Measurements from ENCODE around the gene CCDC187. TPM values are rescaled to one million over a fixed set of nuclear protein-coding genes. Genes with fewer than 3 reads are reported as not detected.
"Not testable (repeated sequence)": the region's sequence is repeated elsewhere in the genome, so short reads cannot be mapped to it uniquely, and the experiment has no call there.

The CCDC187 gene
- not detected for total RNA-seq

GRCh38 chr9:136303825-136304416, at the start of gene CCDC187:
CCDC187 (minus strand) TSS chr9:136304094; CDS start chr9:136303830, 264 bp downstream.
- no peaks in the 10 kb centered on the region for H3K36me3 Mint-ChIP-seq (ENCODE audit: low read depth)
- ChIA-PET POLR2A (no interaction called here), CTCF (no interaction called here)
- no peak within 1 kb of the TSS for H3K4me3 Mint-ChIP-seq
- peaks cover 5% of the 10 kb centered on the region for H3K27me3 Mint-ChIP-seq (ENCODE audit: low read depth)
- DNase-seq (no peak), ATAC-seq (no peak)
- H3K4me1 Mint-ChIP-seq (ENCODE audit: low read depth), result peaks cover 5% of the 10 kb centered on the region
- H3K9me3 Mint-ChIP-seq (ENCODE audit: insufficient read depth), result no peaks in the 10 kb centered on the region
- no peak within 1 kb of the TSS for H3K27ac Mint-ChIP-seq

- Mint-ChIP-seq H3K4me1 (ENCODE audit: low read depth) (no peaks in the 10 kb centered on the region), H3K27ac (no peak overlapping the region), H3K27me3 (ENCODE audit: low read depth) (no peaks in the 10 kb centered on the region), H3K9me3 (ENCODE audit: insufficient read depth) (no peaks in the 10 kb centered on the region), H3K36me3 (ENCODE audit: low read depth) (no peaks in the 10 kb centered on the region), H3K4me3 (no peak overlapping the region)
- POLR2A ChIA-PET, result no interaction called here
- CTCF ChIA-PET, result no interaction called here
- no peak for DNase-seq
- ATAC-seq, result no peak
These were observed 49.2 kb upstream of the CCDC187 start for GRCh38 chr9:136353088-136353487.

GRCh38 chr9:136352682-136353081, 48.8 kb upstream of the CCDC187 start:
- no peak for DNase-seq
- Mint-ChIP-seq H3K27me3 (ENCODE audit: low read depth) (no peaks in the 10 kb centered on the region), H3K36me3 (ENCODE audit: low read depth) (no peaks in the 10 kb centered on the region), H3K9me3 (ENCODE audit: insufficient read depth) (no peaks in the 10 kb centered on the region), H3K4me1 (ENCODE audit: low read depth) (no peaks in the 10 kb centered on the region), H3K4me3 (no peak overlapping the region), H3K27ac (no peak overlapping the region)
- POLR2A ChIA-PET, result no interaction called here
- CTCF ChIA-PET, result no interaction called here
- no peak for ATAC-seq

DNA sequence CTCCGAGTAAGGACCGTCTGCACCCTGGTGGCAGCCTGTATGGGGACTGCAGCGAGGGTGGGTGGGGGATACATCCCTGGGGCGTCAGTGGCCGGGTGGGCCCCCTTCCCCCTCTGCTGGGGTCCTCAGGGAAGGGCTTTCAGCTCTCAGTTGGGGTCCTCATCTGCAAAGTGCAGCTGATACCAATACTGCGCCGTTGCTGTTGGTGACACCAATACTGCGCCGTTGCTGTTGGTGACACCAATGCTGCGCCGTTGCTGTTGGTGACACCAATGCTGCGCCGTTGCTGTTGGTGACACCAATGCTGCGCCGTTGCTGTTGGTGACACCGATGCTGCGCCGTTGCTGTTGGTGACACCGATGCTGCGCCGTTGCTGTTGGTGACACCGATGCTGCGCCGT, 48.0 kb upstream of the CCDC187 start:
- CTCF ChIA-PET; DNase-seq; H3K27me3 Mint-ChIP-seq (ENCODE audit: low read depth); H3K4me3 Mint-ChIP-seq; POLR2A ChIA-PET; H3K4me1 Mint-ChIP-seq (ENCODE audit: low read depth); H3K27ac Mint-ChIP-seq; H3K36me3 Mint-ChIP-seq (ENCODE audit: low read depth); ATAC-seq; H3K9me3 Mint-ChIP-seq (ENCODE audit: insufficient read depth): not testable (repeated sequence)

- no peaks in the 10 kb centered on the region for H3K4me1 Mint-ChIP-seq (ENCODE audit: low read depth)
- no peaks in the 10 kb centered on the region for H3K36me3 Mint-ChIP-seq (ENCODE audit: low read depth)
These were observed 47.4 kb upstream of the CCDC187 start for GRCh38 chr9:136351252-136351800.

GRCh38 chr9:136349546-136349945, 45.7 kb upstream of the CCDC187 start:
- Mint-ChIP-seq H3K4me3 (no peak overlapping the region), H3K9me3 (ENCODE audit: insufficient read depth) (no peaks in the 10 kb centered on the region), H3K36me3 (ENCODE audit: low read depth) (no peaks in the 10 kb centered on the region), H3K27ac (no peak overlapping the region), H3K4me1 (ENCODE audit: low read depth) (no peaks in the 10 kb centered on the region), H3K27me3 (ENCODE audit: low read depth) (no peaks in the 10 kb centered on the region)
- CTCF ChIA-PET, result no interaction called here
- DNase-seq (no peak), ATAC-seq (no peak)
- POLR2A ChIA-PET, result no interaction called here

More at GRCh38 chr9:136351252-136351800, 47.4 kb upstream of the CCDC187 start:
- no peaks in the 10 kb centered on the region for H3K9me3 Mint-ChIP-seq (ENCODE audit: insufficient read depth)
- no peak overlapping the region for H3K27ac Mint-ChIP-seq
- DNase-seq (no peak), ATAC-seq (no peak)
- POLR2A ChIA-PET, result no interaction called here
- H3K27me3 Mint-ChIP-seq (ENCODE audit: low read depth), result no peaks in the 10 kb centered on the region
- CTCF ChIA-PET, result no interaction called here
- no peak overlapping the region for H3K4me3 Mint-ChIP-seq

DNA sequence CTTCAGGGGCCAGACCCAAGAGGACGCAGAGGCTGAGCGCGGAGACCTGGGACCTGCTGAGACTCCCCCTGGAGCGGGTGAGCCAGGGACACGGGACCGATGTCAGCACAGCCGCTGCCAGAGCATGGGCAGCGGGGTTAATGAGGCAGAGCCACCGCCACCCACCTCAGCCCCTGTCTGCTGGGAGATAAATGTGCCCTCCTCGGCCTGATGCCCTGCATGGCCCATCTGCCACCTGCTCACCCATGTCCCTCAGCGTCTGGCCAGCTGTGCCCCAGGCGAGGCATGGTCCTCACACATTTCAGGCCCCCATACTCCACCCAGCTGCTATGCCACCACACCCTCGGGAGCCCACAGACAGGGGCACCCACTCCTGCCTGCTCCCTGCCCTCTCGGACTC, 44.8 kb upstream of the CCDC187 start:
- no peak for ATAC-seq
- no peaks in the 10 kb centered on the region for H3K27me3 Mint-ChIP-seq (ENCODE audit: low read depth)

GRCh38 chr9:136347472-136348256, 43.8 kb upstream of the CCDC187 start:
- POLR2A ChIA-PET, result no interaction called here
- CTCF ChIA-PET, result no interaction called here

More for the DNA sequence above, 44.8 kb upstream of the CCDC187 start:
- no peak for DNase-seq
- Mint-ChIP-seq H3K4me3 (no peak overlapping the region), H3K4me1 (ENCODE audit: low read depth) (no peaks in the 10 kb centered on the region), H3K9me3 (ENCODE audit: insufficient read depth) (no peaks in the 10 kb centered on the region), H3K36me3 (ENCODE audit: low read depth) (no peaks in the 10 kb centered on the region), H3K27ac (no peak overlapping the region)
- CTCF ChIA-PET, result no interaction called here
- POLR2A ChIA-PET, result no interaction called here

DNA sequence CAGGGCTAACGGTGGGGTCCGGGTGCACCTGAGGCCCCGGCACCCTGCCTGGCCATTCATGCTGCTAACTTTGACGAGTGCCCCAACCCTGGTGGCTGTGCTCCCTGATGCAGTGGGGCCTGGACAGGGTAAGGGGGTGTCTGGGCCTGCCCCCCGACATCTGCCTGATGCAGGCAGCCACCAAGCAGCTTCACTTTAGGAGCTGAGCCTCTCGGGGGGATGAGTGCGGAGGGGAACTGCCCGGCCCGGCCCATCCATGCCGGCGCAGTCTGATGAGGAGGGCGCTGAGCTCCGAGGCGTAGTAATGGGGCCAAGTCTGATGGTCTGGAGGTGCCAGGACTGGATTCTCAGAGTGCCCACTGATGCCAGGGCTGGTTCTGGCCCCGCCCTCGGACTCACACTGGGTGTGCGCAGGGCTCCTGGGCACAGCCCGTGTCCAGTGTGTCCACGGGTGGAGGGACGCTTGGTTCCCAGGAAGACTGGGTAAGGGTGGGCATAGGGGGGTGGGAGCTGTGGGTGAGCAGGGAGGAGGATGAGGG, 43.1 kb upstream of the CCDC187 start:
- ChIA-PET POLR2A (no interaction called here), CTCF (no interaction called here)
- no peak overlapping the region for H3K27ac Mint-ChIP-seq
- H3K36me3 Mint-ChIP-seq (ENCODE audit: low read depth), result no peaks in the 10 kb centered on the region
- ATAC-seq (no peak), DNase-seq (no peak)
- H3K27me3 Mint-ChIP-seq (ENCODE audit: low read depth), result no peaks in the 10 kb centered on the region
- H3K4me3 Mint-ChIP-seq, result no peak overlapping the region
- H3K4me1 Mint-ChIP-seq (ENCODE audit: low read depth), result no peaks in the 10 kb centered on the region
- H3K9me3 Mint-ChIP-seq (ENCODE audit: insufficient read depth), result no peaks in the 10 kb centered on the region

More at GRCh38 chr9:136347472-136348256, 43.8 kb upstream of the CCDC187 start:
- no peak for ATAC-seq
- Mint-ChIP-seq H3K27ac (no peak overlapping the region), H3K4me3 (no peak overlapping the region), H3K4me1 (ENCODE audit: low read depth) (no peaks in the 10 kb centered on the region), H3K36me3 (ENCODE audit: low read depth) (no peaks in the 10 kb centered on the region), H3K9me3 (ENCODE audit: insufficient read depth) (no peaks in the 10 kb centered on the region), H3K27me3 (ENCODE audit: low read depth) (no peaks in the 10 kb centered on the region)
- no peak for DNase-seq

GRCh38 chr9:136346157-136346481, 42.2 kb upstream of the CCDC187 start:
- H3K4me1 Mint-ChIP-seq (ENCODE audit: low read depth), result no peaks in the 10 kb centered on the region
- no peaks in the 10 kb centered on the region for H3K9me3 Mint-ChIP-seq (ENCODE audit: insufficient read depth)
- H3K27ac Mint-ChIP-seq, result no peak overlapping the region
- ChIA-PET CTCF (no interaction called here), POLR2A (no interaction called here)
- ATAC-seq (no peak), DNase-seq (no peak)
- no peaks in the 10 kb centered on the region for H3K36me3 Mint-ChIP-seq (ENCODE audit: low read depth)
- H3K4me3 Mint-ChIP-seq, result no peak overlapping the region
- no peaks in the 10 kb centered on the region for H3K27me3 Mint-ChIP-seq (ENCODE audit: low read depth)

GRCh38 chr9:136345281-136346156, 41.6 kb upstream of the CCDC187 start:
- Mint-ChIP-seq H3K4me1 (ENCODE audit: low read depth) (no peaks in the 10 kb centered on the region), H3K4me3 (no peak overlapping the region), H3K36me3 (ENCODE audit: low read depth) (no peaks in the 10 kb centered on the region), H3K27me3 (ENCODE audit: low read depth) (no peaks in the 10 kb centered on the region), H3K9me3 (ENCODE audit: insufficient read depth) (no peaks in the 10 kb centered on the region), H3K27ac (no peak overlapping the region)
- ChIA-PET POLR2A (no interaction called here), CTCF (no interaction called here)
- no peak for DNase-seq
- ATAC-seq, result no peak

Measured in activated CD8-positive, alpha-beta T cell treated with anti-CD3 and anti-CD28 coated beads, Interleukin-2, amount 10 ng/mL, durations not matched to agents 7 days and 5 days (primary cell).